ENCODE measurements around the gene TBC1D5. TPM values are rescaled to one million over a fixed set of nuclear protein-coding genes. Genes with fewer than 3 reads are reported as not detected.

The TBC1D5 gene
- polyA plus RNA-seq, 4 donors: 5.1 to 37.6 (median 12.4) TPM

GRCh38 chr3:17583530-17583929 lies 158.9 kb downstream of the TBC1D5 start:
- H3K36me3 ChIP-seq (ENCODE audit: control insufficient read depth in 3 of 3, insufficient read depth in 2 of 3, low read depth in 1 of 3, low read length in 3 of 3): no peaks in the 10 kb centered on the region
- no peaks in the 10 kb centered on the region for H3K9me3 ChIP-seq (ENCODE audit: control insufficient read depth in 2 of 2, insufficient read depth in 1 of 2, low read depth in 1 of 2, low read length in 1 of 2)
- WGBS, 3 donors: 97 to 99% (median 98%) methylated on average over 8 of the region's 8 CpGs
- H3K4me1 ChIP-seq (ENCODE audit: control insufficient read depth in 3 of 3, insufficient read depth in 2 of 3, low read depth in 1 of 3, low read length in 2 of 3): peaks cover 0 to 3% (median 0%) of the 10 kb centered on the region in 3 donors
- FAIRE-seq (no peak), DNase-seq (no peak)
- H3K4me3 ChIP-seq (ENCODE audit: low read depth in 1 of 3, low read length in 3 of 3): no peak overlapping the region
- no peaks in the 10 kb centered on the region for H3K27me3 ChIP-seq (ENCODE audit: control insufficient read depth in 3 of 3, insufficient read depth in 3 of 3, low read length in 3 of 3)
- H3K27ac ChIP-seq (ENCODE audit: low read depth in 1 of 3, low read length in 2 of 3): no peak overlapping the region

GRCh38 chr3:17581421-17582080 lies 160.9 kb downstream of the TBC1D5 start:
- no peak for FAIRE-seq

GRCh38 chr3:17580901-17581300 lies 161.5 kb downstream of the TBC1D5 start:
- FAIRE-seq: no peak
- Histone ChIP-seq H3K27ac (ENCODE audit: low read depth in 1 of 3, low read length in 2 of 3) (no peak overlapping the region), H3K36me3 (ENCODE audit: control insufficient read depth in 3 of 3, insufficient read depth in 2 of 3, low read depth in 1 of 3, low read length in 3 of 3) (no peaks in the 10 kb centered on the region), H3K4me1 (ENCODE audit: control insufficient read depth in 3 of 3, insufficient read depth in 2 of 3, low read depth in 1 of 3, low read length in 2 of 3) (peaks cover 0 to 3% (median 0%) of the 10 kb centered on the region in 3 donors), H3K27me3 (ENCODE audit: control insufficient read depth in 3 of 3, insufficient read depth in 3 of 3, low read length in 3 of 3) (no peaks in the 10 kb centered on the region), H3K9me3 (ENCODE audit: control insufficient read depth in 2 of 2, insufficient read depth in 1 of 2, low read depth in 1 of 2, low read length in 1 of 2) (no peaks in the 10 kb centered on the region), H3K4me3 (ENCODE audit: low read depth in 1 of 3, low read length in 3 of 3) (no peak overlapping the region)
- 88 to 95% (median 89%) methylated on average over 4 of the region's 4 CpGs for WGBS, 3 donors
- no peak for DNase-seq

More at GRCh38 chr3:17581421-17582080, 160.9 kb downstream of the TBC1D5 start:
- no peak for DNase-seq
- Histone ChIP-seq H3K36me3 (ENCODE audit: control insufficient read depth in 3 of 3, insufficient read depth in 2 of 3, low read depth in 1 of 3, low read length in 3 of 3) (no peaks in the 10 kb centered on the region), H3K9me3 (ENCODE audit: control insufficient read depth in 2 of 2, insufficient read depth in 1 of 2, low read depth in 1 of 2, low read length in 1 of 2) (no peaks in the 10 kb centered on the region), H3K27ac (ENCODE audit: low read depth in 1 of 3, low read length in 2 of 3) (no peak overlapping the region), H3K4me1 (ENCODE audit: control insufficient read depth in 3 of 3, insufficient read depth in 2 of 3, low read depth in 1 of 3, low read length in 2 of 3) (peaks cover 0 to 3% (median 0%) of the 10 kb centered on the region in 3 donors), H3K4me3 (ENCODE audit: low read depth in 1 of 3, low read length in 3 of 3) (no peak overlapping the region), H3K27me3 (ENCODE audit: control insufficient read depth in 3 of 3, insufficient read depth in 3 of 3, low read length in 3 of 3) (no peaks in the 10 kb centered on the region)
- 93 to 94% (median 93%) methylated on average over 4 of the region's 4 CpGs for WGBS, 3 donors

GRCh38 chr3:17579289-17580031 lies 163.0 kb downstream of the TBC1D5 start:
- DNase-seq (no peak), FAIRE-seq (no peak)
- Histone ChIP-seq H3K27me3 (ENCODE audit: control insufficient read depth in 3 of 3, insufficient read depth in 3 of 3, low read length in 3 of 3) (no peaks in the 10 kb centered on the region), H3K36me3 (ENCODE audit: control insufficient read depth in 3 of 3, insufficient read depth in 2 of 3, low read depth in 1 of 3, low read length in 3 of 3) (no peaks in the 10 kb centered on the region), H3K4me1 (ENCODE audit: control insufficient read depth in 3 of 3, insufficient read depth in 2 of 3, low read depth in 1 of 3, low read length in 2 of 3) (peaks cover 0 to 3% (median 0%) of the 10 kb centered on the region in 3 donors), H3K27ac (ENCODE audit: low read depth in 1 of 3, low read length in 2 of 3) (no peak overlapping the region), H3K4me3 (ENCODE audit: low read depth in 1 of 3, low read length in 3 of 3) (no peak overlapping the region), H3K9me3 (ENCODE audit: control insufficient read depth in 2 of 2, insufficient read depth in 1 of 2, low read depth in 1 of 2, low read length in 1 of 2) (no peaks in the 10 kb centered on the region)
- 65 to 71% (median 65%) methylated on average over 3 of the region's 3 CpGs for WGBS, 3 donors

GRCh38 chr3:17577796-17578520 lies 164.5 kb downstream of the TBC1D5 start:
- Histone ChIP-seq H3K27ac (ENCODE audit: low read depth in 1 of 3, low read length in 2 of 3) (no peak overlapping the region), H3K36me3 (ENCODE audit: control insufficient read depth in 3 of 3, insufficient read depth in 2 of 3, low read depth in 1 of 3, low read length in 3 of 3) (no peaks in the 10 kb centered on the region), H3K27me3 (ENCODE audit: control insufficient read depth in 3 of 3, insufficient read depth in 3 of 3, low read length in 3 of 3) (no peaks in the 10 kb centered on the region), H3K4me1 (ENCODE audit: control insufficient read depth in 3 of 3, insufficient read depth in 2 of 3, low read depth in 1 of 3, low read length in 2 of 3) (peaks cover 0 to 3% (median 0%) of the 10 kb centered on the region in 3 donors), H3K4me3 (ENCODE audit: low read depth in 1 of 3, low read length in 3 of 3) (no peak overlapping the region), H3K9me3 (ENCODE audit: control insufficient read depth in 2 of 2, insufficient read depth in 1 of 2, low read depth in 1 of 2, low read length in 1 of 2) (no peaks in the 10 kb centered on the region)
- WGBS, 3 donors: 73 to 91% (median 83%) methylated on average over 4 of the region's 4 CpGs
- no peak for DNase-seq
- no peak for FAIRE-seq

- no peak overlapping the region for H3K27ac ChIP-seq (ENCODE audit: low read depth in 1 of 3, low read length in 2 of 3)
- no peak overlapping the region for H3K4me3 ChIP-seq (ENCODE audit: low read depth in 1 of 3, low read length in 3 of 3)
Observed at GRCh38 chr3:17573396-17573795, 169.0 kb downstream of the TBC1D5 start.

GRCh38 chr3:17571686-17572085 lies 170.7 kb downstream of the TBC1D5 start:
- WGBS, 3 donors: 85 to 89% (median 88%) methylated on average over 1 of the region's 1 CpG
- FAIRE-seq (no peak), DNase-seq (no peak)
- Histone ChIP-seq H3K4me1 (ENCODE audit: control insufficient read depth in 3 of 3, insufficient read depth in 2 of 3, low read depth in 1 of 3, low read length in 2 of 3) (no peaks in the 10 kb centered on the region), H3K9me3 (ENCODE audit: control insufficient read depth in 2 of 2, insufficient read depth in 1 of 2, low read depth in 1 of 2, low read length in 1 of 2) (no peaks in the 10 kb centered on the region), H3K27me3 (ENCODE audit: control insufficient read depth in 3 of 3, insufficient read depth in 3 of 3, low read length in 3 of 3) (no peaks in the 10 kb centered on the region), H3K36me3 (ENCODE audit: control insufficient read depth in 3 of 3, insufficient read depth in 2 of 3, low read depth in 1 of 3, low read length in 3 of 3) (no peaks in the 10 kb centered on the region), H3K27ac (ENCODE audit: low read depth in 1 of 3, low read length in 2 of 3) (no peak overlapping the region), H3K4me3 (ENCODE audit: low read depth in 1 of 3, low read length in 3 of 3) (no peak overlapping the region)

More at GRCh38 chr3:17573396-17573795, 169.0 kb downstream of the TBC1D5 start:
- H3K4me1 ChIP-seq (ENCODE audit: control insufficient read depth in 3 of 3, insufficient read depth in 2 of 3, low read depth in 1 of 3, low read length in 2 of 3): no peaks in the 10 kb centered on the region
- DNase-seq (no peak), FAIRE-seq (no peak)
- H3K27me3 ChIP-seq (ENCODE audit: control insufficient read depth in 3 of 3, insufficient read depth in 3 of 3, low read length in 3 of 3): no peaks in the 10 kb centered on the region
- 68 to 83% (median 75%) methylated on average over 1 of the region's 1 CpG for WGBS, 3 donors
- H3K9me3 ChIP-seq (ENCODE audit: control insufficient read depth in 2 of 2, insufficient read depth in 1 of 2, low read depth in 1 of 2, low read length in 1 of 2): no peaks in the 10 kb centered on the region
- H3K36me3 ChIP-seq (ENCODE audit: control insufficient read depth in 3 of 3, insufficient read depth in 2 of 3, low read depth in 1 of 3, low read length in 3 of 3): no peaks in the 10 kb centered on the region

- Histone ChIP-seq H3K4me1 (ENCODE audit: control insufficient read depth in 3 of 3, insufficient read depth in 2 of 3, low read depth in 1 of 3, low read length in 2 of 3) (no peaks in the 10 kb centered on the region), H3K9me3 (ENCODE audit: control insufficient read depth in 2 of 2, insufficient read depth in 1 of 2, low read depth in 1 of 2, low read length in 1 of 2) (no peaks in the 10 kb centered on the region), H3K36me3 (ENCODE audit: control insufficient read depth in 3 of 3, insufficient read depth in 2 of 3, low read depth in 1 of 3, low read length in 3 of 3) (peaks cover 0 to 4% (median 0%) of the 10 kb centered on the region in 3 donors), H3K27ac (ENCODE audit: low read depth in 1 of 3, low read length in 2 of 3) (no peak overlapping the region), H3K27me3 (ENCODE audit: control insufficient read depth in 3 of 3, insufficient read depth in 3 of 3, low read length in 3 of 3) (no peaks in the 10 kb centered on the region), H3K4me3 (ENCODE audit: low read depth in 1 of 3, low read length in 3 of 3) (no peak overlapping the region)
- 91 to 96% (median 93%) methylated on average over 3 of the region's 3 CpGs for WGBS, 3 donors
- FAIRE-seq (no peak), DNase-seq (no peak)
Observed at GRCh38 chr3:17562845-17563244, 179.6 kb downstream of the TBC1D5 start.
